Stimulated activated CD8-positive, alpha-beta memory T cell treated with anti-CD3 and anti-CD28 coated beads, Interleukin-4, amount 100 ng/mL, for 48 hours (primary cell): ENCODE measurements around the gene ASB16.

ENCODE experiments used
- DNase-seq: peaks from one replicate; pipeline ENCODE4 v3.0.0-alpha.2; 2020

ASB16 gene

GRCh38 chr17:44210342-44211192, 40.1 kb downstream of the ASB16 start:
- DNase-seq, result peak; percentile 93

- DNase-seq, result no peak
Observed at GRCh38 chr17:44211281-44212265, 41.1 kb downstream of the ASB16 start.

GRCh38 chr17:44212507-44213402, 42.3 kb downstream of the ASB16 start:
- DNase-seq, result no peak

- DNase-seq, result no peak
Observed at GRCh38 chr17:44213403-44214229, 43.1 kb downstream of the ASB16 start.

GRCh38 chr17:44214230-44214494, 43.7 kb downstream of the ASB16 start:
- DNase-seq, result no peak

- DNase-seq, result no peak
Observed at GRCh38 chr17:44214896-44215295, 44.4 kb downstream of the ASB16 start.

GRCh38 chr17:44216173-44216572, 45.7 kb downstream of the ASB16 start:
- DNase-seq, result peak; percentile 51

- no peak for DNase-seq
Observed at GRCh38 chr17:44216694-44217093, 46.2 kb downstream of the ASB16 start.

- no peak for DNase-seq
Observed at GRCh38 chr17:44217738-44218343, 47.3 kb downstream of the ASB16 start.

- peak; percentile 86 for DNase-seq
Observed at GRCh38 chr17:44218344-44219107, 48.0 kb downstream of the ASB16 start.

GRCh38 chr17:44219108-44219615, 48.7 kb downstream of the ASB16 start:
- DNase-seq, result peak; percentile 75

- peak; percentile 66 for DNase-seq
Observed at GRCh38 chr17:44219616-44220212, 49.2 kb downstream of the ASB16 start, which contains the start of gene UBTF. Gene UBTF (minus strand): TSS chr17:44219675. CDS start chr17:44218229, 1,446 bp downstream.

GRCh38 chr17:44220213-44221083, 49.9 kb downstream of the ASB16 start:
- DNase-seq, result peak; percentile 63

- peak; percentile 73 for DNase-seq
Observed at GRCh38 chr17:44221084-44221861, 50.8 kb downstream of the ASB16 start.

GRCh38 chr17:44221862-44222111, 51.3 kb downstream of the ASB16 start:
- no peak for DNase-seq

GRCh38 chr17:44222112-44222869, 51.8 kb downstream of the ASB16 start:
- DNase-seq, result peak; percentile 66

GRCh38 chr17:44223541-44224071, 53.1 kb downstream of the ASB16 start:
- DNase-seq, result no peak
